HEK293T (cell line): ENCODE results near the gene FBXL22.

Experiments used
- CTCF ChIA-PET: fragments of 350-600 bp; formaldehyde crosslinking; extraction: SDS; loops from one replicate; lab custom pipeline; 2021; ENCODE audit warnings: antibody characterized with exemption, inconsistent platforms; lab: Yijun Ruan, JAX
- POLR2A ChIA-PET: fragments of 350-600 bp; formaldehyde crosslinking; extraction: SDS; loops from one replicate; lab custom pipeline; 2020; ENCODE audit warnings: antibody characterized with exemption, inconsistent platforms; lab: Yijun Ruan, JAX
- DNase-seq: peaks from one replicate; pipeline ENCODE4 v3.0.0; 2012; ENCODE audit warnings: mixed read lengths; ENCODE audit errors: extremely low spot score
- ARNT ChIP-seq: fragments of 450-650 bp; IDR thresholded peaks from 2 replicates; pipeline ENCODE4 v1.6.1; 2017; ENCODE audit warnings: mild to moderate bottlenecking
- BHLHE40 ChIP-seq: fragments of 450-650 bp; IDR thresholded peaks from 2 replicates; pipeline ENCODE4 v1.6.1; 2016; ENCODE audit warnings: mild to moderate bottlenecking, moderate library complexity, borderline replicate concordance
- CTBP1 ChIP-seq: fragments of 450-650 bp; IDR thresholded peaks from 2 replicates; pipeline ENCODE4 v1.6.1; 2016; ENCODE audit warnings: borderline replicate concordance
- ELF4 ChIP-seq: fragments of 450-650 bp; IDR thresholded peaks from 2 replicates; pipeline ENCODE4 v1.6.1; 2017; ENCODE audit warnings: antibody characterized with exemption
- FOXA1 ChIP-seq: fragments of 450-650 bp; IDR thresholded peaks from 2 replicates; pipeline ENCODE4 v1.6.1; 2016; ENCODE audit warnings: mild to moderate bottlenecking
- FOXK2 ChIP-seq: fragments of 450-650 bp; IDR thresholded peaks from 2 replicates; pipeline ENCODE4 v1.6.1; 2016; ENCODE audit warnings: mild to moderate bottlenecking
- FOXM1 ChIP-seq: fragments of 450-650 bp; IDR thresholded peaks from 2 replicates; pipeline ENCODE4 v1.6.1; 2017; ENCODE audit warnings: mild to moderate bottlenecking, borderline replicate concordance
- HDGF ChIP-seq: fragments of 450-650 bp; IDR thresholded peaks from 2 replicates; pipeline ENCODE4 v1.6.1; 2017; ENCODE audit warnings: antibody characterized with exemption, borderline replicate concordance
- L3MBTL2 ChIP-seq: fragments of 450-650 bp; conservative IDR thresholded peaks from 2 replicates; pipeline ENCODE4 v1.6.1; 2016; ENCODE audit warnings: mild to moderate bottlenecking
- LEF1 ChIP-seq: fragments of 450-650 bp; IDR thresholded peaks from 2 replicates; pipeline ENCODE4 v1.6.1; 2017; ENCODE audit warnings: mild to moderate bottlenecking, borderline replicate concordance
- NFRKB ChIP-seq: fragments of 450-650 bp; IDR thresholded peaks from 2 replicates; pipeline ENCODE4 v1.6.1; 2016; ENCODE audit warnings: mild to moderate bottlenecking, moderate library complexity
- SP1 ChIP-seq: fragments of 450-650 bp; IDR thresholded peaks from 2 replicates; pipeline ENCODE4 v1.6.1; 2017
- SUZ12 ChIP-seq: fragments of 450-650 bp; IDR thresholded peaks from 2 replicates; pipeline ENCODE4 v1.6.1; 2016; ENCODE audit warnings: mild to moderate bottlenecking
- TARDBP ChIP-seq: fragments of 450-650 bp; IDR thresholded peaks from 2 replicates; pipeline ENCODE4 v1.6.1; 2016
- ZNF384 ChIP-seq: fragments of 450-650 bp; IDR thresholded peaks from 2 replicates; pipeline ENCODE4 v1.6.1; 2016
- TF ChIP-seq, protein P1 (sequence below): fragments of 450-650 bp; IDR thresholded peaks from 2 replicates; pipeline ENCODE4 v1.6.1; 2016

FBXL22 gene

DNA sequence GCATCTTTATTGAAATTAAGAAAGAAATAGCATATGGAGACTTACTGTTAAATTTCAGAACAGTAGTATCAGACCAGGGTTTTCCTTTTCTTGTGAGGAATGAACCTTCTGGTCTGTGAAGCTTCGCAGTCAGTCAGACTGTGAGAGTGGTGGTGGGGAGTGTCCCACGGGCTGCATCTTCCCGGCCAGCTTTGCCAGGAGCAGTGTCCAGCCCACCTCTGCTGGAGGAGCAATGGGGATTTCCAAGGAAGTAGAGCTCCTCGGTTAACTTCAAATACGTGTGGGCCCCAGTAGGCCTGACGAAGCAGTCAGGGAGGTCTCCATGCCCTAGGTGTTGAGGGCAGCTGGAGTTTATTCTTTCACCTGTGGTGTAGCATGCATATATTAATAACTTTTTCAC, 40.9 kb upstream of the FBXL22 start:
- CTCF ChIA-PET = no interaction called here
- POLR2A ChIA-PET = no interaction called here
- DNase-seq = no peak

DNA sequence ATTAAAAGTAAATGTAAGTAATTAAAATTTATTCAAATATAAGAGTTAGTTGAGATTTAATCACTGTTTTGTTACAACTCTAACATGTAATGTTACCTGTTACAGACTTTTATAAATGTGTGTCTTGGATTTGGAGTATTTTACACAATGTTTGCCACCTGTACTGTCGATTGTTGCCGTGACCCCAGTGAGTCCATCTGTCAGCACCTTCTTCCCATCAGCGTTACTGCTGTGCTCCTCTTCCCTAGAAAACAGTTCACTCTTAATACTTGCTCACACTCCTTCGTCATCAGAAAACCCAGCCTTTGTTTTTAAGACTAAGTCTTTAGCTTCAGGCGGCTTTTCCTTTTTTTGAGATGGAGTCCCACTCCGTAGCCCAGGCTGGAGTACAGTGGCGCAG, 40.5 kb upstream of the FBXL22 start:
- TF ChIP-seq L3MBTL2 (no peak), HDGF (no peak), CTBP1 (no peak), ZNF384 (no peak), ELF4 (no peak), FOXM1 (no peak), NFRKB (no peak), FOXK2 (no peak), SUZ12 (no peak)
- TF ChIP-seq, protein P1, sequence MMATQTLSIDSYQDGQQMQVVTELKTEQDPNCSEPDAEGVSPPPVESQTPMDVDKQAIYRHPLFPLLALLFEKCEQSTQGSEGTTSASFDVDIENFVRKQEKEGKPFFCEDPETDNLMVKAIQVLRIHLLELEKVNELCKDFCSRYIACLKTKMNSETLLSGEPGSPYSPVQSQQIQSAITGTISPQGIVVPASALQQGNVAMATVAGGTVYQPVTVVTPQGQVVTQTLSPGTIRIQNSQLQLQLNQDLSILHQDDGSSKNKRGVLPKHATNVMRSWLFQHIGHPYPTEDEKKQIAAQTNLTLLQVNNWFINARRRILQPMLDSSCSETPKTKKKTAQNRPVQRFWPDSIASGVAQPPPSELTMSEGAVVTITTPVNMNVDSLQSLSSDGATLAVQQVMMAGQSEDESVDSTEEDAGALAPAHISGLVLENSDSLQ = no peak
- POLR2A ChIA-PET = no interaction called here
- DNase-seq = no peak
- CTCF ChIA-PET = no interaction called here

More for the DNA sequence above, 40.9 kb upstream of the FBXL22 start:
- no peak for TF ChIP-seq L3MBTL2
- no peak for TF ChIP-seq ARNT
- TF ChIP-seq HDGF = no peak
- no peak for TF ChIP-seq FOXA1
- TF ChIP-seq NFRKB = no peak
- TF ChIP-seq FOXK2 = no peak
- no peak for TF ChIP-seq SUZ12
- TF ChIP-seq ELF4 = no peak
- TF ChIP-seq CTBP1 = no peak
- no peak for TF ChIP-seq BHLHE40
- no peak for TF ChIP-seq ZNF384
- TF ChIP-seq, protein P1 = no peak
- TF ChIP-seq LEF1 = no peak
- no peak for TF ChIP-seq SP1
- TF ChIP-seq FOXM1 = no peak
- no peak for TF ChIP-seq TARDBP

DNA sequence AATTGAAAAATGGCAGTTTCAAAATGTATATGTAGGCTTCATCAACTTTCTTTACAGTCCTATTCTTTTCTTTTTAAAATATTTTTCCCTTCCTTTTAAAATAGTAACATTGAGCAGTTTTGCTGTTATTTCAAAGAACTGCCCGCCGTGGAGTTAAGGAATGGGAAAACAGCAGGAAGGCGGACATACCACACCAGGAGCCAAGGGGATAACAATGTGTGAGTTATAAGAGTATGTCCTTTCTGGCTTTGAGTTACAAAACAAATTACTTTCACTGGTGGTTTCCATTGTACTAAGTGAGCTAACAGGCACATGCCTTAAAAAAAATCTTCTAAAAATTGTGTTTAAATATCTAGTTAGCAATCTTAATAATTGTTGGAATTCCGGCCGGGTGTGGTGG, 37.4 kb upstream of the FBXL22 start:
- CTCF ChIA-PET = no interaction called here

DNA sequence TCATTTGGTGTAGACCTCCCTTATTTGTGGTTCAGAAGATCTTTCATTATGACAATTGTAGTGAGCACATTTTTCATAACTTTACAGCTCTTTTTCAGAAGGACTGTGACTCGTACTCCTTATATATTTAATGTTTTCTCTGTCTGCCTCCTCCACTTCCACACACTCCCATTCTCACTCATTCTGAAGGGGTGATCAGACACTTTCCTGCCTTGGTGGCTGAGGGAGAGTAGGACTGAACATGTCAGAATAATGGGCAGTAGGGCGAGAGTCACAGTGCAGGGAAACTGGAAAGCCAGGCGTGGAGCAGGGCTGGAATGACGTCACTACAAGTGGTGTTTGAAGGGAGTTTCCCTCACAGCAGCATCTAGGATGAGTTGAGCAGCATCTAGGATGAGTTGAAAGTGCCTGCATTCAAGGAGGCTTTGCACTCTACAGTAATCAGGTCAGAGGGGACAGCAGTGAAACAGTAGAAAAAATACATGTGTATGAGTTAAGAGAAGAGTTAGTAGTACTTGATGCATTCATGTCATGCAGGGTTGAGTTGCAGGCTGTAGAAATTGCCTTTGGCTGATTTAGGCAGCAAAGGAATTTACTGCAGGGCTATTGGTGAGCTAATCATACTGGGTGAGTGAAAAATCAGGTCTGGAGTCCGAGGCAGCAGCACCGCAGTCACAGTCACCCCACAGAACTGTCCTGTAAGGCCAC, 36.3 kb upstream of the FBXL22 start:
- ChIA-PET POLR2A (no interaction called here), CTCF (no interaction called here)
- TF ChIP-seq FOXK2 (no peak), HDGF (no peak), CTBP1 (no peak), TARDBP (no peak), NFRKB (no peak), SUZ12 (no peak), ZNF384 (no peak), ELF4 (no peak), FOXM1 (no peak), L3MBTL2 (no peak), ARNT (no peak), FOXA1 (no peak)
- DNase-seq = no peak

More for the DNA sequence above, 37.4 kb upstream of the FBXL22 start:
- POLR2A ChIA-PET = no interaction called here
- no peak for DNase-seq
- TF ChIP-seq, protein P1 = no peak
- TF ChIP-seq BHLHE40 (no peak), NFRKB (no peak), ELF4 (no peak), FOXK2 (no peak), FOXM1 (no peak), SUZ12 (no peak), ZNF384 (no peak), LEF1 (no peak), FOXA1 (no peak), ARNT (no peak), L3MBTL2 (no peak), TARDBP (no peak), CTBP1 (no peak)

DNA sequence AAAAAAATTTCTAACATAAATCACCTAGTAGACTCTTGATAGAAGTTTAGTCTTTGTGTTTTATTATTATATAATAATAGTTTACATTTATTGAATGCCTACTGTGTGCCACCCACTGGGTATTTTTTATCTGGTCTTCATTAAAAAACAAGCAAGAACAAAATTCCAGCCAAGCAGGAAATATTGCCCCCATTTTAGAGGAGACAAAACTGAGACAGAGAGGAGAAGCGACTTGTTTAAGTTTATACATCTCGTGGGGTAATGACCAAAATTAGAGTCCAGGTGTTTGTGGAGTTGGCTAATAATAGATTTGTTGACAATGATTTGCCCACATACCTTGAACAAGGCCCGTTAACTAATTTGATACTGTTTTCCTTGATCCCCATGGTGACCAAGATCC, 33.1 kb upstream of the FBXL22 start:
- CTCF ChIA-PET = no interaction called here
- no peak for TF ChIP-seq FOXA1
- no peak for TF ChIP-seq BHLHE40
- no peak for TF ChIP-seq ZNF384
- no peak for TF ChIP-seq CTBP1
- no peak for TF ChIP-seq TARDBP
- no peak for TF ChIP-seq FOXM1
- TF ChIP-seq LEF1 = no peak
- TF ChIP-seq FOXK2 = no peak
- no peak for TF ChIP-seq NFRKB
- no peak for TF ChIP-seq ARNT
- TF ChIP-seq, protein P1 = no peak
- no peak for TF ChIP-seq SUZ12
- no peak for TF ChIP-seq HDGF
- TF ChIP-seq L3MBTL2 = no peak
- no peak for TF ChIP-seq SP1
- TF ChIP-seq ELF4 = no peak
- DNase-seq = no peak
- POLR2A ChIA-PET = no interaction called here
